Motor neuron (in vitro differentiated cells): ENCODE measurements around the gene NEURL1B. TPM values are rescaled to one million over a fixed set of nuclear protein-coding genes. Genes with fewer than 3 reads are reported as not detected.
"Not testable (repeated sequence)": the region's sequence is repeated elsewhere in the genome, so short reads cannot be mapped to it uniquely, and the experiment has no call there.

Source experiments
- ATAC-seq, 8 experiments: fragments of 200-7000 bp; cut with Tn5 transposase; replicated peaks in 6 of 8; 2 replicates each; pipeline ENCODE4 v1.8.0; 2021; ENCODE audit warnings: mild to moderate bottlenecking in 8 of 8, moderate library complexity in 8 of 8
- H3K27ac ChIP-seq, 2 donors: fragments of 250-450 bp; sonication (Bioruptor Pico); 2 replicates each; pipeline ENCODE4 v1.9.0; 2021; ENCODE audit warnings: antibody characterized with exemption in 2 of 2, mild to moderate bottlenecking in 2 of 2, moderate library complexity in 1 of 2
- H3K4me1 ChIP-seq, 2 donors: fragments of 250-450 bp; sonication (Bioruptor Pico); replicated peaks in 1 of 2; 2 replicates each; pipeline ENCODE4 v1.6.1; 2021; ENCODE audit warnings: antibody characterized with exemption in 2 of 2, mild to moderate bottlenecking in 2 of 2, moderate library complexity in 1 of 2
- H3K4me3 ChIP-seq, 5 donors: fragments of 250-450 bp; sonication (Bioruptor Pico); 2 replicates each; pipeline ENCODE4 v1.9.0; 2021; ENCODE audit warnings: antibody characterized with exemption in 5 of 5, mild to moderate bottlenecking in 5 of 5, moderate library complexity in 4 of 5
- WGBS, 10 experiments: fragments of 450-650 bp; shearing (Covaris generic); methylation state at CpG; one replicate each; pipeline ENCODE4 v1.0.0; 2022; 5-methylcytosine and 5-hydroxymethylcytosine counted together
- in situ Hi-C, 9 experiments: fragments of 400-800 bp; cut with MboI; loops; one replicate each; pipeline ENCODE4 v1.15.0; 2021; ENCODE audit warnings: low sequenced_read_pairs in 9 of 9, low pct_unique_long_range_greater_than_20kb in 2 of 9; ENCODE audit not compliant: unreplicated experiment in 9 of 9
- total RNA-seq, 8 experiments: library from RNA; unstranded; fragments of 300-600 nt; gene quantifications; 2 replicates each; pipeline versions ENCODE4 v1.2.3 to v1.2.4, GENCODE V29; 2022

The NEURL1B gene
- total RNA-seq, 8 experiments from 2014 or later, result 0.10 to 8.6 (median 5.2) TPM

DNA sequence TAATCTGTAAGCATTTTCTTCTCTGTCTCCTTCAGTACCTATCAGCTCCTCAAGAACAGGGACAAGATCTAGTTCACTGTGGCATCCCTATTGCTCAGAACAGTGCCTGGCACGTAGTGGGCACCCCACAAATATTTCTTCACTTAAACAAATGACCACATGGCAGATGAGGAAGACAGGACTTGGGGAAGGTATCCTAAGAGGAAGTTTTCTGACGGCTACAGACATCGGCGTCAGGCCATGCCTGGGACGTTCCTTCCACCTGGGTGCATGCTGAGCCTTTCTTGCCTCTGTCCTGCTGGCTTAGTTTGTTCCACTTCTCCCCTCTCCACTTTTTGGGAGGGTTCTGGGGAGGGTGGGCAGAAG lies 60.2 kb downstream of the NEURL1B start:
- H3K4me3 ChIP-seq, result no peak overlapping the region
- in situ Hi-C loops, result loop anchor here in 7 of 9 experiments (10.0 to 25.0 kb wide), 5 partner anchors 224 to 636 kb away; partner anchors contain the start of genes BNIP1 (in 1 of the 7) and STC2 (in 1 of the 7)
- no peak overlapping the region for H3K27ac ChIP-seq
- no peak for ATAC-seq
- WGBS, 10 experiments, result 50 to 83% methylated on average over 1 to 2 of the region's 5 CpGs; no CpG with 5 or more reads in 8 of the 10 experiments
- peaks cover 10 to 18% of the 10 kb centered on the region in 2 donors for H3K4me1 ChIP-seq

DNA sequence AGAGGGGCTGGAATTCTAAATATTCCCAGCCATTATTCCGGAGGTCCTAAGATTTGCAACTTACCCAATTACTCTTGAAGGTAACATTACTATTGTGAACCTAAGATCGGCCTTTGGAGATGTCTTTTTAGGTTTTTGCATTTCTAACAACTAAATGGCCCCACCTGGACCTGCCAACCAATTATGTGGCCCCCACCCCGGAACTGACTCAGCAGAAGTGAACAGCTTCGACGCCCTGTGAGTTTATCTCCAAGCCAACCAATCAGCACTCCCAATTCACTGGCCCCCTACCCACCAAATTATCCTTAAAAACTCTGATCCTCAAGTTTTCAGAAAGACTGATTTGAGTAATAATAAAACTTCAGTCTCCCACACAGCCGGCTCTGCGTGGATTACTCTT lies 62.9 kb downstream of the NEURL1B start:
- peaks cover 18 to 20% of the 10 kb centered on the region in 2 donors for H3K4me1 ChIP-seq
- H3K27ac ChIP-seq, result no peak overlapping the region
- H3K4me3 ChIP-seq, result no peak overlapping the region
- ATAC-seq, result no peak
- in situ Hi-C loops, result loop anchor here in 7 of 9 experiments (10.0 to 25.0 kb wide), 5 partner anchors 221 to 633 kb away; partner anchors contain the start of genes BNIP1 (in 1 of the 7) and STC2 (in 1 of the 7)
- 59 to 100% (median 69%) methylated on average over 1 to 4 of the region's 7 CpGs; no CpG with 5 or more reads in 3 of the 10 experiments for WGBS, 10 experiments

DNA sequence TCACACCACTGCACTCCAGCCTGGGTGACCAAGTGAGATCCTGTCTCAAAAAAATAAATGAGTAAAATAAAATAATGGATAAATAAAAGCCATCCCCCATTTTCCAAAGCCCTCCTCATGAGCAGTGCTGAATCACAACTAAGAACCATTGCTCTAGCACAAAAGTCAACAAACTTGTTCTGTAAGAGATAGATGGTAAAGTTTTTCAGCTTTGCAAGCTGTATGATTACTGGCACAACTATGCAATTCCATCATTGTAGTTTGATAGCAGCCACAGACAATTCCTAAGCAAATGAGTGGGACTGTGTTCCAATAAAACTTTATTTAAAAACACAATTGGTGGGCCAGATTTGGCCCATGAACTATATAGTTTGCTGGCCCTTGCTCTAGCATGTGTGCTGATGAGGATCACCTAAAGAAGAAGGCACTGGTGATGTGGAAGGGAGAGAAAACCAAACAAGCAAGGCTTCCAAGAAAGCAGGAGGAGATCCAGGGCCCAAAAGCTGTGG lies 64.6 kb downstream of the NEURL1B start:
- in situ Hi-C loops, result loop anchor here in 7 of 9 experiments (10.0 to 25.0 kb wide), 5 partner anchors 219 to 632 kb away; partner anchors contain the start of genes BNIP1 (in 1 of the 7) and STC2 (in 1 of the 7)
- no peak overlapping the region for H3K27ac ChIP-seq
- no peak overlapping the region for H3K4me3 ChIP-seq
- no peak for ATAC-seq
- H3K4me1 ChIP-seq, result peaks cover 8 to 11% of the 10 kb centered on the region in 2 donors

DNA sequence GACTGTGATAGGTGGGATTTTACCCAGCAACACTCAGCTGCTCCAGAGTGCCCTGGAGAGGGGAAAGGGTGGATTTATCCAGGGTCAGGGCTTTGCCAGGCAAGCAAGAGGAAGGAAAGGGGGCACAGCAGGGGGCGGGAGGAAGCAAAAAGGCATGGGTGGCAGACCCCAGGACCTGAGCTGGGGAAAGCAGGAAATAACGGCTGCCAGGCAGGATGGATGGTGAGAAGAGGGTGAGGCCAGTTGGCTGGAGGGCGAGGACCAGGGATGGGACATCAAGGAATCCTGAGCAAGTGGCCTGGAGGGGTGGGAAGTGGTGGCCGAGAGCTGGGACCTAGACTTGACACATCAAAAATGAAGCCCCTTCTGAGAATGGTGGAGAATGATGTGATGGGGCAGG lies 65.7 kb downstream of the NEURL1B start:
- in situ Hi-C loops, result loop anchor here in 7 of 9 experiments (10.0 to 25.0 kb wide), 5 partner anchors 218 to 631 kb away; partner anchors contain the start of genes BNIP1 (in 1 of the 7) and STC2 (in 1 of the 7)
- no peak overlapping the region for H3K4me3 ChIP-seq
- WGBS, 10 experiments, result 60% methylated on average over 1 of the region's 4 CpGs; no CpG with 5 or more reads in 9 of the 10 experiments
- H3K27ac ChIP-seq, result no peak overlapping the region
- ATAC-seq, result peak in 2 of 8 experiments; percentile 3 to 30
- peaks cover 2 to 8% of the 10 kb centered on the region in 2 donors for H3K4me1 ChIP-seq

DNA sequence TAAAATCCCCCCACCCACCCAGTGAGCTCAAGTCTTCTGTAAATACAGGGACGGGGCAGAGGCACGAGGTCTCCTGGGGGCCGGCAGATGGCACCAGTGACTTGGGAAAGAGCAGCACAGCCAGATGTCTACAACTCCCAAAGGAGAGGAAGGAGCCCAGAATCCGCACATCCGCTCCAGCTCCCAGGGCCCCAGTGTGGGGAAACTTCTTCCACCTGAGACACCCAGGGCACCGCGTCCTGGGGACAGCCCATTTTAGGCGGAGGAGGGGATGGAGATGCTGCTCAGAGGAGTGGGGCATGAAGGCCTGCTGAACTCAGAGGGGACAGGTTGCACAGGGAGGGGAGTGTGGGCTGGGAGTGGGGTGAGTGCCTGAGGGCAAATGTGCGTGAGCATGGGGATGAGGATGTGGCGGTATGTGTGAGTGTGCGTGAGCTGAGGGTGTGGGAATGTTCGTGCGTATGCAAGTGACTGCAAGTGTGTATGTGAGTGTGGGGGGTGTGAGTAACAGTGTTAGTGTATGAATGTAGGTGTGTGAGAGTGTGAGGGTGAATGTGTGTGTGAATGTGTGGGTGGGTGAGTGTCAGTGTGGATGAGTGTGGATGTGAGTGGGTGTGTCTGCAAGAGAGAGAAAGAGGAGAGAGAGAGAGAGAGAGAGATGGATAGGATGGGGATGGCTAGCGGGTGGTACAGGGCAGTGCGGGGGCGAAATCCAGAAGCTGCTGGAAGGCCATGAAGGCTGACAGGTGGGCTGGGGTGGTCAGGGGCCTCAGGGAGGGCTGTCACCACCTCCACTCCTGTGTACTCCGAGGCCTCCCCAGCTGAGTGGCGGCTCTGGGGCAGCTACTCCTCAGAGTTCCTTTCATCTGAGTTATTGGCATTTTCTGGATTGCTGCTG lies 66.5 kb downstream of the NEURL1B start:
- peak; percentile 83 to 99 (median 88) for ATAC-seq
- in situ Hi-C loops, result loop anchor here in 7 of 9 experiments (10.0 to 25.0 kb wide), 5 partner anchors 217 to 630 kb away; partner anchors contain the start of genes BNIP1 (in 1 of the 7) and STC2 (in 1 of the 7)

DNA sequence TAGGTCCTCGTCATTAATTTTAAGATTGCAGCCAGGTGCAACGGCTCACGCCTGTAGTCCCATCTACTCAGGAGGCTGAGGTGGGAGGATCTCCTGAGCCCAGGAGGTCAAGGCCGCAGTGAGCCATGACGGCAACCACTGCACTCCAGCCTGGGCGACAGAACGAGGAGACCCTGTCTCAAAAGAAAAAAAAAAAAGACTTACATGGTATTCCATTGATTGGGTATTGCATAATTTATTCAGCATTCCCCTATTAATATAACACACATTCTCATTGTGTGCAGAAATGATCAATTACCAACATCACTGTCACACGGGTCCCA lies 67.1 kb downstream of the NEURL1B start:
- peak in 1 of 8 experiments; percentile 23 for ATAC-seq
- in situ Hi-C loops, result loop anchor here in 7 of 9 experiments (10.0 to 25.0 kb wide), 5 partner anchors 217 to 629 kb away; partner anchors contain the start of genes BNIP1 (in 1 of the 7) and STC2 (in 1 of the 7)
- WGBS, 10 experiments, result 0 to 100% (median 67%) methylated on average over 1 to 8 of the region's 8 CpGs; no CpG with 5 or more reads in 4 of the 10 experiments
- H3K4me1 ChIP-seq, result peaks cover 4 to 8% of the 10 kb centered on the region in 2 donors
- H3K27ac ChIP-seq, result no peak overlapping the region
- H3K4me3 ChIP-seq, result no peak overlapping the region

More for the DNA sequence above, 66.5 kb downstream of the NEURL1B start:
- Histone ChIP-seq H3K4me3 (no peak overlapping the region), H3K27ac (no peak overlapping the region), H3K4me1 (peaks cover 2 to 8% of the 10 kb centered on the region in 2 donors)
- 10 to 100% (median 74%) methylated on average over 1 to 9 of the region's 18 CpGs; no CpG with 5 or more reads in 3 of the 10 experiments for WGBS, 10 experiments

DNA sequence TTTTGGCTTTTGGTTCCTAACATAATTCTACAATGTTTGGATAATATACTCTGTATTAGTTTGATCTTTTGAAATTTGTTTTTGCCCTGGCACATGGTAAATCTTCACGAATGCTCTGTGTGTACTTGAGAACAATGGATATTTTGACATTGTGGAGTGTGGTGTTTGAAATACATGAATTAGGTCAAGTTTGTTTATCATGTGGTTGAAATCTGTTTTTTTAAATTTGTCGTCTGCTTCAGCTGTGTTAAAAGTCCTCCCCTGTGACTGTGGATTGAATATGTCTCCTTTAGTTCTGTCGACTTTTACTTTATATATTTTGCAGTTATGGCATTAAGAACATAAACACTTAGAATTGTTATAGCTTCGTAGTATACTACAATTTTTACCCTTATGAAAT lies 69.6 kb downstream of the NEURL1B start:
- in situ Hi-C loops, result loop anchor here in 8 of 9 experiments (5.0 to 25.0 kb wide), 6 partner anchors 222 to 627 kb away; partner anchors contain the start of genes BNIP1 (in 1 of the 8) and STC2 (in 1 of the 8)
- Histone ChIP-seq H3K27ac (no peak overlapping the region), H3K4me1 (peaks cover 5 to 8% of the 10 kb centered on the region in 2 donors), H3K4me3 (no peak overlapping the region)
- ATAC-seq, result no peak
- 19 to 84% (median 46%) methylated on average over 2 to 4 of the region's 4 CpGs for WGBS, 10 experiments

DNA sequence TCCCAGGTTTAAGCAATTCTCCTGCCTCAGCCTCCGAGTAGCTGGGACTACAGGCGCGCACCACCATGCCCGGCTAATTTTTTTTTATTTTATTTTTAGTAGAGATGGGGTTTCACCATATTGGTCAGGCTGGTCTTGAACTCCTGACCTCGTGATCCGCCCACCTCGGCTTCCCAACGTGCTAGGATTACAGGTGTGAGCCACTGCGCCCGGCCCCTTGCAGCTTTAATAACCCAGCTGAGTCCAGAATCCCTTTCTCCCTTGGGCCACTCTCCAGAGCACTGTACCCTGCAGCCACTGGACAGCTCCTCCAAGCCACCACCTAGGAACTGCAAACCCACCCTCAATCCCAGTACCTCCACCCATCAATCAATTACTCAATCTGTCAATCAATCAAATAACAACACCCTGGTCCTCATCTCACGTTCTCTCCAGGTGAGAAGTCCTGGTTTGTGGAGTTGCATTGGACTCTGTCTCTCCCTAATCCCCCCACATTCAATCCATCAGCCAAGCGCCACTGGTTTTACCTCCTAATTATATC lies 70.3 kb downstream of the NEURL1B start:
- not testable (repeated sequence) for ATAC-seq, H3K27ac ChIP-seq, H3K4me1 ChIP-seq, H3K4me3 ChIP-seq
- 13 to 97% (median 73%) methylated on average over 1 to 7 of the region's 12 CpGs; no CpG with 5 or more reads in 3 of the 10 experiments for WGBS, 10 experiments
- in situ Hi-C loops, result loop anchor here in 8 of 9 experiments (5.0 to 25.0 kb wide), 6 partner anchors 221 to 626 kb away; partner anchors contain the start of genes BNIP1 (in 1 of the 8) and STC2 (in 1 of the 8)

DNA sequence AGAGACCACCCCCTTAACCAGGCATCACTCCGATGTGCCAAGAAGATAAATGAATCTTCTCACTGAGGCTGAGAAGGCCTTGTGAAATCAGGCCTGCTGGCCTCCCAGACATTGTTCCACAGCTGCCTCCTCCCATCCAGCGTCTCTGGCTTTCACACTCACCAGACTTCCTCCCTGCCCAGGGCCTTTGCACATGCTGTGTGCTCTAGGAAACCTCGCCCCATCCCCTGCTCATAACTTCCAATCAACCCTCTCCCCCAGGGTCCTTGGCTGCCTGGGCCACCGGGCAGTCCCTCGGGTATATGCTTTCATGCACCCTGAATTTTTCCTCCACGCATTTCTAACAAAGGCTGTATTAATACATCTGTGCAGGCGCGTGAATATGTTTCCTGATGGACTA lies 71.5 kb downstream of the NEURL1B start:
- Histone ChIP-seq H3K4me3 (no peak overlapping the region), H3K27ac (no peak overlapping the region), H3K4me1 (peaks cover 5 to 7% of the 10 kb centered on the region in 2 donors)
- WGBS, 10 experiments, result 0 to 92% (median 25%) methylated on average over 1 to 4 of the region's 8 CpGs; no CpG with 5 or more reads in 3 of the 10 experiments
- no peak for ATAC-seq
- in situ Hi-C loops, result loop anchor here in 8 of 9 experiments (5.0 to 25.0 kb wide), 6 partner anchors 220 to 625 kb away; partner anchors contain the start of genes BNIP1 (in 1 of the 8) and STC2 (in 1 of the 8)

DNA sequence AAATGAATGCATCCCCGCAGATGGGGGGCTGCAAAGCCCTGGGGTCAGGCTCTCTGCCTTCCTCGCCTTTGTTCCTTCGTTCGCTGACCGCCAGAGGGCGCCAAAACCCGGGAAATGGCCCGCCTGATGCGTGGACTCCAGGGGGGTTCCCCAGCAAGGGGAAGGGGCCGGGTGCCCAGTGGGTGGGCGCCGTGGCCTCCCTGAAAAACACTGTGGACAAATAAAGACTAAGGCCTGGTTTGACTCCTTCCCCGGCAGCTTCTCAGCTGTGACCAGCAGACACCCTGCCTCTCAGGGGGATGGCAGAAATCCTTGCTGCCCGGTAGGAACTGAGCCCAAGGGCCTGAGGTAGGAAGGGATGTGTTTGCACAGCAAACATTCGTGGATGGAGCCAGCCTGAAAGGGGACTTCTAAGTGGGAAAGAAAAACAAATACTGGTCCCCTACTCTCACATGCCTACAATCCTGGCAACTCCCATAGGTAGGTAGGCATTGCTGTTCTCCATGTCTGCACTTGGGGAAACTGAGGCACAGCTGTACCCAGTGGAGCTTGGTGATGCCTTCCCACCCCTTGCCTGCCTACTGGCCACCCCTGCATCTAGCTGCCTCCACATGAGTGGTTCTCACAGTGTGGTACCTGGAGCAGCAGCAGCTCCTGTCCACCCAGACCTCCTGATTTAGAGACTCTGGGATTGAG lies 72.2 kb downstream of the NEURL1B start:
- Histone ChIP-seq H3K27ac (no peak overlapping the region), H3K4me1 (peaks cover 4 to 7% of the 10 kb centered on the region in 2 donors), H3K4me3 (no peak overlapping the region)
- peak; percentile 35 to 73 (median 66) for ATAC-seq
- in situ Hi-C loops, result loop anchor here in 8 of 9 experiments (5.0 to 25.0 kb wide), 6 partner anchors 219 to 624 kb away; partner anchors contain the start of genes BNIP1 (in 1 of the 8) and STC2 (in 1 of the 8)
- WGBS, 10 experiments, result 0 to 14% (median 6%) methylated on average over 1 to 7 of the region's 15 CpGs; no CpG with 5 or more reads in 5 of the 10 experiments

DNA sequence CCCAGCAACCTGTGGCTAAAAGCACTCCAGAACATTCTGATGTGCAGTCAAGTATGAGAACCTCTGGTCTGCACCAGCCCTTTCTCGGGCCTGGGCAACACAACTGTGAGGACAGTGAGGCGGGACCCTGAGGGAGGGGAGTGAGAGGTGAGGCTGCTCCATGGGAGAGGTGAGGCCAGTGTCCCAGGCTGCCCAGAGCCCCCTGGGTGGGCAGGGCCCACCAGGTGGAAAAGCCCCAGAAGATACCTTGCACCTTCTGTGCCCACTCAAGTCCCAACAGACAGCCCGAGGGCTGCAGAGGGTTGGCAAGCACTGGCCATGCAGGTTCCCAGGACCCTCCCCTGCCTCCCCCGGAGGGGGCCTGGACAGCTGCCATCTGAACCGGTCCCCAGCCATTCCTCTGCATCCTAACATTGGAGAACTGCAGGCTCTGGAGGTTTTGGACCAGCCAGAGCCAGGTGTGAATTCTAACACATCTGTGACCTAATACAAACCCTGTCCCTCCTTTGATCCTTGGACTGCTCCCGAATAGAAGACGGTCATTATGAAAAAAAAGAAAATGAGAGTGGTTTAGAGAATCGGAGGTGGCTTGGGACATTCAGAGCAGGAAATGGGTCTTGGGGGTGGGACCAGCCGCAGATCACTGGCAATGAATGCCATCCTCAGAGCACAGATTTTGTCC lies 72.9 kb downstream of the NEURL1B start:
- in situ Hi-C loops, result loop anchor here in 8 of 9 experiments (5.0 to 25.0 kb wide), 6 partner anchors 218 to 623 kb away; partner anchors contain the start of genes BNIP1 (in 1 of the 8) and STC2 (in 1 of the 8)
- peaks cover 0 to 7% of the 10 kb centered on the region in 2 donors for H3K4me1 ChIP-seq
- no peak for ATAC-seq
- no peak overlapping the region for H3K27ac ChIP-seq
- H3K4me3 ChIP-seq, result no peak overlapping the region
- 24 to 73% (median 60%) methylated on average over 2 to 5 of the region's 9 CpGs; no CpG with 5 or more reads in 4 of the 10 experiments for WGBS, 10 experiments
